Measurements from ENCODE around the gene TCEA2.

The TCEA2 gene

DNA sequence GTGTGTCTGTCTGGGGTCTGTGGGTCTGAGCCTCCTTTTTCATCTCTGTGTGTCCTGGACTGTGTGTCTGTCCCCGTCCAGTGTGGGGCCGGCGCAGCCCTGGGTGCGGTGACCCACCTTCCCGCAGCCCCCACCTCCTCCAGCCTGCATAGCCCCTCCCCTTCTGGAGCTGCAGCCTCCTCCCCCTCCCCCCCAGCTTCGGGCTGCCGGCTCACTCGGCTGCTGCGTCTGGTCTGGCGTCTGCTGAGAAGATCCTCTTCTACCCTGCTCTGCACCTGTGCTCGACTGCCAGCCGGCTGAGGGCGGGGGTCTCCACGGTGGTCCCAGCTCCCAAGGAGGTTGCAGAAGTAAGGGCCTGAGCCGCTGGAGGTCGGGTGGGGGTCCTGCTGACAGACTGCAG, 28.8 kb downstream of the TCEA2 start:
- DNase-seq (ENCODE audit: insufficient read length, low spot score) (peak; percentile 67), FAIRE-seq (no peak)
- TF ChIP-seq, protein P1, sequence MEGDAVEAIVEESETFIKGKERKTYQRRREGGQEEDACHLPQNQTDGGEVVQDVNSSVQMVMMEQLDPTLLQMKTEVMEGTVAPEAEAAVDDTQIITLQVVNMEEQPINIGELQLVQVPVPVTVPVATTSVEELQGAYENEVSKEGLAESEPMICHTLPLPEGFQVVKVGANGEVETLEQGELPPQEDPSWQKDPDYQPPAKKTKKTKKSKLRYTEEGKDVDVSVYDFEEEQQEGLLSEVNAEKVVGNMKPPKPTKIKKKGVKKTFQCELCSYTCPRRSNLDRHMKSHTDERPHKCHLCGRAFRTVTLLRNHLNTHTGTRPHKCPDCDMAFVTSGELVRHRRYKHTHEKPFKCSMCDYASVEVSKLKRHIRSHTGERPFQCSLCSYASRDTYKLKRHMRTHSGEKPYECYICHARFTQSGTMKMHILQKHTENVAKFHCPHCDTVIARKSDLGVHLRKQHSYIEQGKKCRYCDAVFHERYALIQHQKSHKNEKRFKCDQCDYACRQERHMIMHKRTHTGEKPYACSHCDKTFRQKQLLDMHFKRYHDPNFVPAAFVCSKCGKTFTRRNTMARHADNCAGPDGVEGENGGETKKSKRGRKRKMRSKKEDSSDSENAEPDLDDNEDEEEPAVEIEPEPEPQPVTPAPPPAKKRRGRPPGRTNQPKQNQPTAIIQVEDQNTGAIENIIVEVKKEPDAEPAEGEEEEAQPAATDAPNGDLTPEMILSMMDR (IDR thresholded peaks at IDR 0.05; ENCODE audit: insufficient read depth, missing control alignments) = no peak

GRCh38 chr20:64092258-64093012, 29.4 kb downstream of the TCEA2 start:
- TF ChIP-seq, protein P1 (IDR thresholded peaks at IDR 0.05; ENCODE audit: insufficient read depth, missing control alignments) = no peak
- FAIRE-seq (no peak), DNase-seq (ENCODE audit: insufficient read length, low spot score) (no peak)

GRCh38 chr20:64093013-64093503, 30.1 kb downstream of the TCEA2 start:
- no peak for FAIRE-seq
- DNase-seq (ENCODE audit: insufficient read length, low spot score) = peak; percentile 45
- TF ChIP-seq, protein P1 (IDR thresholded peaks at IDR 0.05; ENCODE audit: insufficient read depth, missing control alignments) = no peak

GRCh38 chr20:64095455-64095854, 32.5 kb downstream of the TCEA2 start:
- no peak for FAIRE-seq
- TF ChIP-seq, protein P1 (IDR thresholded peaks at IDR 0.05; ENCODE audit: insufficient read depth, missing control alignments) = no peak
- DNase-seq (ENCODE audit: insufficient read length, low spot score) = no peak

GRCh38 chr20:64095927-64096326, 32.9 kb downstream of the TCEA2 start:
- no peak for FAIRE-seq
- TF ChIP-seq, protein P1 (IDR thresholded peaks at IDR 0.05; ENCODE audit: insufficient read depth, missing control alignments) = no peak

GRCh38 chr20:64096535-64096934, 33.5 kb downstream of the TCEA2 start:
- TF ChIP-seq, protein P1 (IDR thresholded peaks at IDR 0.05; ENCODE audit: insufficient read depth, missing control alignments) = no peak
- FAIRE-seq = no peak

More at GRCh38 chr20:64095927-64096326, 32.9 kb downstream of the TCEA2 start:
- no peak for DNase-seq (ENCODE audit: insufficient read length, low spot score)

DNA sequence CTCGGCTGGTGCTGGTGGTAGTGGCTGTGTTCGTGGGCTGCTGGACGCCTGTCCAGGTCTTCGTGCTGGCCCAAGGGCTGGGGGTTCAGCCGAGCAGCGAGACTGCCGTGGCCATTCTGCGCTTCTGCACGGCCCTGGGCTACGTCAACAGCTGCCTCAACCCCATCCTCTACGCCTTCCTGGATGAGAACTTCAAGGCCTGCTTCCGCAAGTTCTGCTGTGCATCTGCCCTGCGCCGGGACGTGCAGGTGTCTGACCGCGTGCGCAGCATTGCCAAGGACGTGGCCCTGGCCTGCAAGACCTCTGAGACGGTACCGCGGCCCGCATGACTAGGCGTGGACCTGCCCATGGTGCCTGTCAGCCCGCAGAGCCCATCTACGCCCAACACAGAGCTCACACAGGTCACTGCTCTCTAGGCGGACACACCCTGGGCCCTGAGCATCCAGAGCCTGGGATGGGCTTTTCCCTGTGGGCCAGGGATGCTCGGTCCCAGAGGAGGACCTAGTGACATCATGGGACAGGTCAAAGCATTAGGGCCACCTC, 35.5 kb downstream of the TCEA2 start:
- no peak for FAIRE-seq
- TF ChIP-seq, protein P1 (IDR thresholded peaks at IDR 0.05; ENCODE audit: insufficient read depth, missing control alignments) = no peak
- no peak for DNase-seq (ENCODE audit: insufficient read length, low spot score)

More at GRCh38 chr20:64096535-64096934, 33.5 kb downstream of the TCEA2 start:
- no peak for DNase-seq (ENCODE audit: insufficient read length, low spot score)

Data from D721Med (cell line).